Transverse colon (tissue), 4 donors: ENCODE data around the gene SH3GLB2. TPM values are rescaled to one million over a fixed set of nuclear protein-coding genes. Genes with fewer than 3 reads are reported as not detected.
"Not testable (repeated sequence)": the region's sequence is repeated elsewhere in the genome, so short reads cannot be mapped to it uniquely, and the experiment has no call there.

Source experiments
- DNase-seq: peaks from one replicate; pipeline ENCODE4 v3.0.0-alpha.2; 2019
- H3K27ac ChIP-seq, 4 donors: fragments of 200-600 bp; sonication (generic); 2 replicates each; pipeline ENCODE4 v1.5.1; 2016 to 2018; ENCODE audit warnings: inconsistent platforms in 4 of 4
- H3K27me3 ChIP-seq: fragments of 200-600 bp; sonication (generic); 2 replicates; pipeline ENCODE4 v1.5.1; 2017; ENCODE audit warnings: inconsistent platforms
- H3K36me3 ChIP-seq, 4 donors: fragments of 200-600 bp; sonication (generic); 2 replicates each; pipeline ENCODE4 v1.5.1; 2017 to 2019; ENCODE audit warnings: inconsistent platforms in 4 of 4
- H3K4me1 ChIP-seq, 4 donors: fragments of 200-600 bp; sonication (generic); 2 replicates each; pipeline ENCODE4 v1.5.1; 2017 to 2020; ENCODE audit warnings: inconsistent platforms in 4 of 4
- H3K4me3 ChIP-seq, 4 donors: fragments of 200-600 bp; sonication (generic); 1 replicate in 1 of 4; 2 replicates in 3 of 4; pipeline versions ENCODE4 v1.5.1 to v1.6.1; 2017 to 2019; ENCODE audit warnings: inconsistent platforms in 4 of 4
- H3K9me3 ChIP-seq, 2 donors: fragments of 200-600 bp; sonication (generic); 2 replicates each; pipeline ENCODE4 v1.5.1; 2017 to 2019; ENCODE audit warnings: inconsistent platforms in 2 of 2
- EP300 ChIP-seq: sonication (generic); formaldehyde crosslinking; IDR thresholded peaks from one replicate; pipeline ENCODE4 v1.6.1; 2017; ENCODE audit warnings: antibody characterized with exemption, low read depth
- POLR2A ChIP-seq: fragments of 450-650 bp; IDR thresholded peaks from one replicate; pipeline ENCODE4 v1.6.1; 2016; ENCODE audit warnings: antibody characterized with exemption, mild to moderate bottlenecking, moderate library complexity
- POLR2AphosphoS5 ChIP-seq, 3 donors: sonication (generic); formaldehyde crosslinking; IDR thresholded peaks; one replicate each; pipeline ENCODE4 v1.6.1; 2016; ENCODE audit warnings: antibody characterized with exemption in 3 of 3
- whole genome bisulfite sequencing, 2 donors: methylation state at CpG; one replicate each; pipeline ENCODE4 v1.1.5; 2018; ENCODE audit warnings: low coverage in 1 of 2; 5-methylcytosine and 5-hydroxymethylcytosine counted together
- in situ Hi-C, 4 donors: fragments of 200-750 bp; cut with MboI; loops; one replicate each; pipeline versions ENCODE4 v1.15.0 to v1.15.1; 2017; ENCODE audit warnings: low sequenced_read_pairs in 3 of 4, low pct_ligation_motif_present in 1 of 4, low pct_unique_long_range_greater_than_20kb in 1 of 4
- intact Hi-C: fragments of 100-400 bp; cut with DNase I; formaldehyde crosslinking; loops from one replicate; pipeline ENCODE4 v1.15.1; 2023; ENCODE audit warnings: low total_unique reads
- total RNA-seq, 4 donors: library from RNA; depleted of rRNA; stranded (reverse); fragments of >200 nt; gene quantifications; one replicate each; pipeline ENCODE4 v1.1.0, GENCODE V29; 2016
- TF ChIP-seq, protein P1 (sequence below), 5 experiments: fragments of 200-600 bp in 3 of 5; fragments of 450-650 bp in 2 of 5; sonication (generic) in 3 of 5; IDR thresholded peaks; 1 replicate in 2 of 5; 2 replicates in 3 of 5; pipeline ENCODE4 v1.5.1; 2016 to 2017; ENCODE audit warnings: antibody characterized with exemption in 5 of 5, inconsistent platforms in 3 of 5, mild to moderate bottlenecking in 2 of 5, moderate library complexity in 1 of 5

Gene SH3GLB2
- total RNA-seq, 4 donors from 2014 or later: 184 to 391 (median 224) TPM

GRCh38 chr9:129036923-129037766 lies 9.0 kb upstream of the SH3GLB2 start:
- 4 to 12% methylated on average over 10 to 32 of the region's 32 CpGs for WGBS, 2 donors
- Histone ChIP-seq H3K27ac (peak overlapping the region; percentile 83 to 90 (median 87)), H3K9me3 (no peaks in the 10 kb centered on the region), H3K4me1 (peaks cover 14 to 25% (median 22%) of the 10 kb centered on the region in 4 donors), H3K27me3 (no peaks in the 10 kb centered on the region), H3K4me3 (peak overlapping the region; percentile 63 to 92 (median 74)), H3K36me3 (peaks cover 0 to 18% (median 7%) of the 10 kb centered on the region in 4 donors)
- in situ Hi-C loops: no loop called here
- intact Hi-C loops: no loop called here
- TF ChIP-seq, protein P1, sequence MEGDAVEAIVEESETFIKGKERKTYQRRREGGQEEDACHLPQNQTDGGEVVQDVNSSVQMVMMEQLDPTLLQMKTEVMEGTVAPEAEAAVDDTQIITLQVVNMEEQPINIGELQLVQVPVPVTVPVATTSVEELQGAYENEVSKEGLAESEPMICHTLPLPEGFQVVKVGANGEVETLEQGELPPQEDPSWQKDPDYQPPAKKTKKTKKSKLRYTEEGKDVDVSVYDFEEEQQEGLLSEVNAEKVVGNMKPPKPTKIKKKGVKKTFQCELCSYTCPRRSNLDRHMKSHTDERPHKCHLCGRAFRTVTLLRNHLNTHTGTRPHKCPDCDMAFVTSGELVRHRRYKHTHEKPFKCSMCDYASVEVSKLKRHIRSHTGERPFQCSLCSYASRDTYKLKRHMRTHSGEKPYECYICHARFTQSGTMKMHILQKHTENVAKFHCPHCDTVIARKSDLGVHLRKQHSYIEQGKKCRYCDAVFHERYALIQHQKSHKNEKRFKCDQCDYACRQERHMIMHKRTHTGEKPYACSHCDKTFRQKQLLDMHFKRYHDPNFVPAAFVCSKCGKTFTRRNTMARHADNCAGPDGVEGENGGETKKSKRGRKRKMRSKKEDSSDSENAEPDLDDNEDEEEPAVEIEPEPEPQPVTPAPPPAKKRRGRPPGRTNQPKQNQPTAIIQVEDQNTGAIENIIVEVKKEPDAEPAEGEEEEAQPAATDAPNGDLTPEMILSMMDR (IDR thresholded peaks at IDR 0.05): no peak
- no peak for TF ChIP-seq POLR2AphosphoS5 (IDR thresholded peaks at IDR 0.05)
- TF ChIP-seq POLR2A: no peak
- no peak for TF ChIP-seq EP300
- no peak for DNase-seq

- 0% methylated on average over 47 of the region's 49 CpGs; no CpG with 5 or more reads in 1 of the 2 donors for WGBS, 2 donors
- intact Hi-C loops (no loop called here), in situ Hi-C loops (no loop called here)
- TF ChIP-seq, protein P1 (IDR thresholded peaks at IDR 0.05): no peak
- TF ChIP-seq POLR2A (peak; percentile 98), EP300 (no peak), POLR2AphosphoS5 (IDR thresholded peaks at IDR 0.05) (peak; percentile 97 to 98 (median 98))
- Histone ChIP-seq H3K27ac (peak within 1 kb of the TSS; percentile 83 to 90 (median 87)), H3K27me3 (no peaks in the 10 kb centered on the region), H3K4me1 (peaks cover 14 to 25% (median 22%) of the 10 kb centered on the region in 4 donors), H3K4me3 (peak within 1 kb of the TSS; percentile 63 to 92 (median 74)), H3K9me3 (no peaks in the 10 kb centered on the region), H3K36me3 (peaks cover 0 to 11% (median 4%) of the 10 kb centered on the region in 4 donors)
- peak; percentile 98 for DNase-seq
These were observed 8.3 kb upstream of the SH3GLB2 start, which contains the start of gene MIGA2 for GRCh38 chr9:129036241-129036922. TSS of gene MIGA2 (plus strand) at chr9:129036626. CDS start at chr9:129040595, 3,969 bp downstream.

DNA sequence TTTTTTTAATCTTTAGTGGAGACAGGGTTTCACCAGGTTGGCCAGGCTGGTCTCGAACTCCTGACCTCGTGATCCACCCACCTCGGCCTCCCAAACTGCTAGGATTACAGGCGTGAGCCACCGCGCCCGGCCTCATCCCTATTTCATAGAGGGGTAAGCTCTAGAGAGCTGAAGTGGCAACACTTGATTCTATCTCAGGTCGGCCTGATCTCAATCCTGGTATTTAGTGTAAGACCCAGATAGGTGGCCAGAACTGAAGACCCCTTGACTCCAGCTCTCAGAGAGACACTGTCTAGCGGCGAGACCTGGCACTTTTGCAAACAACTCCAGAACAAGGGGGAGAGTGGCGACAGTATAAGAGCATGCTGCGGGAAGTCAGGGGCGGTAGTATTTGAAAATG lies 7.7 kb upstream of the SH3GLB2 start:
- Histone ChIP-seq H3K4me3 (peak overlapping the region; percentile 14 to 92 (median 69)), H3K4me1 (peaks cover 14 to 25% (median 22%) of the 10 kb centered on the region in 4 donors), H3K27ac (peak overlapping the region; percentile 83 to 90 (median 87))
- in situ Hi-C loops, H3K27me3 ChIP-seq, H3K36me3 ChIP-seq, intact Hi-C loops, H3K9me3 ChIP-seq: not testable (repeated sequence)
- TF ChIP-seq, protein P1 (IDR thresholded peaks at IDR 0.05): peak in 1 of 5 experiments; percentile 27
- peak; percentile 16 for DNase-seq
- 48% methylated on average over 13 of the region's 13 CpGs; no CpG with 5 or more reads in 1 of the 2 donors for WGBS, 2 donors

DNA sequence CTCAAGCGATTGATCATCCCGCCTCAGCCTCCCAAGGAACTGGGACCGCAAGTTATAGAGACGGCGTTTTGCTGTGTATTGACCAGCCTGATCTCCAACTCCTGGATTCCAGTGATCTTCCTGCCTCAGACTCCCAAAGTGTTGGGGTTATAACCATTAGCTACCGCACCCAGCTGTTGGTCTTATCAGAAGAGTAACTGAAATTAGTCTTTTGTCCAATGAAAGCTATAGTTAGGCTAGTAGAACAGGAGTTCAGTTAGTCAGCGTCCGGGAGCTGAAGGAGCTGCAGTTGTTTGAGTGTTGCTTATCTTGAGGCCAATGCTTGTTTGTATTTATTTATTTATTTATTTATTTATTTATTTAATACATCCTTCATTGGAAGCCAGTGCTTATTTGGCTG lies 5.1 kb upstream of the SH3GLB2 start:
- H3K9me3 ChIP-seq: no peaks in the 10 kb centered on the region
- no peak overlapping the region for H3K27ac ChIP-seq
- in situ Hi-C loops: no loop called here
- WGBS, 2 donors: 42 to 74% methylated on average over 3 to 8 of the region's 8 CpGs
- no peak overlapping the region for H3K4me3 ChIP-seq
- intact Hi-C loops: no loop called here
- TF ChIP-seq EP300 (no peak), POLR2AphosphoS5 (IDR thresholded peaks at IDR 0.05) (no peak), POLR2A (no peak)
- TF ChIP-seq, protein P1 (IDR thresholded peaks at IDR 0.05): no peak
- H3K36me3 ChIP-seq: no peaks in the 10 kb centered on the region
- DNase-seq: no peak
- H3K27me3 ChIP-seq: no peaks in the 10 kb centered on the region
- peaks cover 12 to 30% (median 23%) of the 10 kb centered on the region in 4 donors for H3K4me1 ChIP-seq
